ENCODE results near the gene SMIM30. TPM values are rescaled to one million over a fixed set of nuclear protein-coding genes. Genes with fewer than 3 reads are reported as not detected.

The SMIM30 gene
- total RNA-seq, 1 donor from 2014 or later, result 127 TPM

Other genes starting within 250 kb of the SMIM30 start
- gene GPR85, start 31.7 kb downstream of the SMIM30 start, total RNA-seq, result 4.6 TPM